ENCODE data around the gene NR1D2. TPM values are rescaled to one million over a fixed set of nuclear protein-coding genes. Genes with fewer than 3 reads are reported as not detected.

Gene NR1D2
- total RNA-seq, 2 donors from 2014 or later: 13.0 to 14.5 TPM

DNA sequence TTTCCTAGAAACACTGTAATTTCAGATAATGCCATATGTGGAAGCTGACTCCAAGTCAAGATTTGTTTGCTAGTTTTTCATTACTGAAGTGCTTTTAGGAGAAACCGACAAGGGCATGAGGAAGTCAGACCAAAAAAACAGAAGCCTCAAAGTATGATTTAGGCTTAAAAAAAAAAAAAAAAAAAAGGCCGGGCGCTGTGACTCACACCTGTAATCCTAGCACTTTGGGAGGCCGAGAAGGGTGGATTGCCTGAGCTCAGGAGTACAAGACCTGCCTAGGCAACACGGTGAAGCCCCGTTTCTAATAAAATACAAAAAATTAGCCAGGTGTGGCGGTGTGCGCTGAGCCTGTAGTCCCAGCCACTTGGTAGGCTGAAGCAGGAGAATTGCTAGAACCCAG is 16.6 kb upstream of the NR1D2 start:
- intact Hi-C loops (cut with DNase I): no loop called here
- no peaks in the 10 kb centered on the region for H3K9me3 ChIP-seq
- 55 to 65% methylated on average over 8 of the region's 8 CpGs for WGBS, 2 donors
- no peaks in the 10 kb centered on the region for H3K4me1 ChIP-seq
- DNase-seq (no peak), ATAC-seq (no peak)
- H3K27me3 ChIP-seq: no peaks in the 10 kb centered on the region
- no peaks in the 10 kb centered on the region for H3K36me3 ChIP-seq (replicated peaks in 1 of 2; ENCODE audit: insufficient read depth in 1 of 2, low read depth in 2 of 2)
- no peak for TF ChIP-seq POLR2A (IDR thresholded peaks at IDR 0.05)
- TF ChIP-seq, protein P1, sequence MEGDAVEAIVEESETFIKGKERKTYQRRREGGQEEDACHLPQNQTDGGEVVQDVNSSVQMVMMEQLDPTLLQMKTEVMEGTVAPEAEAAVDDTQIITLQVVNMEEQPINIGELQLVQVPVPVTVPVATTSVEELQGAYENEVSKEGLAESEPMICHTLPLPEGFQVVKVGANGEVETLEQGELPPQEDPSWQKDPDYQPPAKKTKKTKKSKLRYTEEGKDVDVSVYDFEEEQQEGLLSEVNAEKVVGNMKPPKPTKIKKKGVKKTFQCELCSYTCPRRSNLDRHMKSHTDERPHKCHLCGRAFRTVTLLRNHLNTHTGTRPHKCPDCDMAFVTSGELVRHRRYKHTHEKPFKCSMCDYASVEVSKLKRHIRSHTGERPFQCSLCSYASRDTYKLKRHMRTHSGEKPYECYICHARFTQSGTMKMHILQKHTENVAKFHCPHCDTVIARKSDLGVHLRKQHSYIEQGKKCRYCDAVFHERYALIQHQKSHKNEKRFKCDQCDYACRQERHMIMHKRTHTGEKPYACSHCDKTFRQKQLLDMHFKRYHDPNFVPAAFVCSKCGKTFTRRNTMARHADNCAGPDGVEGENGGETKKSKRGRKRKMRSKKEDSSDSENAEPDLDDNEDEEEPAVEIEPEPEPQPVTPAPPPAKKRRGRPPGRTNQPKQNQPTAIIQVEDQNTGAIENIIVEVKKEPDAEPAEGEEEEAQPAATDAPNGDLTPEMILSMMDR (IDR thresholded peaks at IDR 0.05): no peak
- H3K4me3 ChIP-seq: no peak overlapping the region
- H3K27ac ChIP-seq: no peak overlapping the region

DNA sequence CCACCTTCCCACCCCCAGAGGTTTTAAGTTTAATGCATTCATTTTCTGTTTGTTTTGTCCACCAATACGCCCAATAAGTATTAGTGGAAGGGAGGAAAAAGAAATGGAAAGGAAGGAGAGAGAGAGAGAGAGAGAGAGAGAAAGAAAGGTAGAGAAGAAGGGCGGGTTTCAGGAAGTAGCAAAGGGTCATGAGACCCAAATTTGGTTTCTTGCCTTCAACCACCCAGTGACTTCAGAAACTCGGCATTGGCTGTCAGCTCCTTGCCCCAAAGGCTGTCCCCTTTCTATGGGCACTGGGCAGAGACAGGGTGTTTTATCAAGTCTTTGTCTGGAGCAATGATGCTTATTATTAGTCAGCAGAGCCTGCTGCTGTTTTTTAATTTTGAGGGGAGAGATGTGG is 13.5 kb upstream of the NR1D2 start:
- Histone ChIP-seq H3K27ac (no peak overlapping the region), H3K27me3 (no peaks in the 10 kb centered on the region), H3K9me3 (peaks cover 0 to 5% (median 0%) of the 10 kb centered on the region in 3 donors), H3K36me3 (replicated peaks in 1 of 2; ENCODE audit: insufficient read depth in 1 of 2, low read depth in 2 of 2) (no peaks in the 10 kb centered on the region), H3K4me3 (no peak overlapping the region), H3K4me1 (no peaks in the 10 kb centered on the region)
- TF ChIP-seq POLR2A (IDR thresholded peaks at IDR 0.05): no peak
- TF ChIP-seq, protein P1 (IDR thresholded peaks at IDR 0.05): no peak
- DNase-seq: no peak
- intact Hi-C loops (cut with DNase I): no loop called here
- ATAC-seq: no peak
- 60 to 78% methylated on average over 3 of the region's 3 CpGs for WGBS, 2 donors

DNA sequence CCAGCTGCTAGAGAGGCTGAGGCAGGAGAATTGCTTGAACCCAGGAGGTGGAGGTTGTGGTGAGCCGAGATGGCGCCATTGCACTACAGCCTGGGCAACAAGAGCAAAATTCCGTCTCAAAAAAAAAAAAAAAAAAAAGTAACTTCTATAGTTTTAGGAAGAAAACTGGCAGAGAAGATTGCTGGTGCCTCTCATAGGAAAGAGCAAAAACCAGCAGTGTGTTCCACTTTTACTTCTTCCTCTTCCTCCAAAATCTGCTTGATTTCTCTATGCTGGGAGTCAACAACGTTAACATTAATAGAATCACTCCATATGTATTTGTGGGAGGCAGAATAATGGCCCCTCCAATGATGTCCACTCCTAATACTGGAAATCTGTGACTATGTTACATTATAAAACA is 12.5 kb upstream of the NR1D2 start:
- no peak overlapping the region for H3K4me3 ChIP-seq
- 68 to 70% methylated on average over 4 of the region's 4 CpGs for WGBS, 2 donors
- DNase-seq (no peak), ATAC-seq (no peak)
- H3K9me3 ChIP-seq: peaks cover 0 to 5% (median 0%) of the 10 kb centered on the region in 3 donors
- no peaks in the 10 kb centered on the region for H3K36me3 ChIP-seq (replicated peaks in 1 of 2; ENCODE audit: insufficient read depth in 1 of 2, low read depth in 2 of 2)
- H3K27me3 ChIP-seq: no peaks in the 10 kb centered on the region
- H3K27ac ChIP-seq: no peak overlapping the region
- H3K4me1 ChIP-seq: no peaks in the 10 kb centered on the region
- TF ChIP-seq, protein P1 (IDR thresholded peaks at IDR 0.05): no peak
- TF ChIP-seq POLR2A (IDR thresholded peaks at IDR 0.05): no peak
- intact Hi-C loops (cut with DNase I): no loop called here

DNA sequence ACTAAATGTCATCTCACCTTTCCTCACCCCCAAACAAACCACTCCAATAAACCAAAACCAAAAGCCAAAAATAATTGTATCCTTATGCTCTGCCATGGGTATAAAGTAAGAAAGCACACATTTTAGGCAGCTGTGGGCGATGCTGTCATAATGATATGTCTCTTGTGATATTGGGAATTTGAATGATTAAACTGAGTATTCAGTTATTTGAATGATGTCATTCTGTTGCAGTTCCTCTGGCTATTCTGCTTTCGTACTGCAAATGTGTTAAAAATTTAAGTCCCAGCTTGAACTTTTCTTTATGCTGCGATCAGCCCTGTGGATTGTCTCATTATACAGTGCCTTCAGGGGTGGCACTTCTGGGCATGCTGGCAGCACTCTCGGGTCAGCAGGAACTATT is 10.8 kb upstream of the NR1D2 start:
- DNase-seq (no peak), ATAC-seq (no peak)
- WGBS, 2 donors: 57 to 70% methylated on average over 4 of the region's 4 CpGs
- intact Hi-C loops (cut with DNase I): no loop called here
- Histone ChIP-seq H3K9me3 (peaks cover 0 to 5% (median 0%) of the 10 kb centered on the region in 3 donors), H3K4me3 (no peak overlapping the region), H3K4me1 (no peaks in the 10 kb centered on the region), H3K27me3 (no peaks in the 10 kb centered on the region), H3K27ac (no peak overlapping the region), H3K36me3 (replicated peaks in 1 of 2; ENCODE audit: insufficient read depth in 1 of 2, low read depth in 2 of 2) (no peaks in the 10 kb centered on the region)
- TF ChIP-seq POLR2A (IDR thresholded peaks at IDR 0.05): no peak
- TF ChIP-seq, protein P1 (IDR thresholded peaks at IDR 0.05): no peak

DNA sequence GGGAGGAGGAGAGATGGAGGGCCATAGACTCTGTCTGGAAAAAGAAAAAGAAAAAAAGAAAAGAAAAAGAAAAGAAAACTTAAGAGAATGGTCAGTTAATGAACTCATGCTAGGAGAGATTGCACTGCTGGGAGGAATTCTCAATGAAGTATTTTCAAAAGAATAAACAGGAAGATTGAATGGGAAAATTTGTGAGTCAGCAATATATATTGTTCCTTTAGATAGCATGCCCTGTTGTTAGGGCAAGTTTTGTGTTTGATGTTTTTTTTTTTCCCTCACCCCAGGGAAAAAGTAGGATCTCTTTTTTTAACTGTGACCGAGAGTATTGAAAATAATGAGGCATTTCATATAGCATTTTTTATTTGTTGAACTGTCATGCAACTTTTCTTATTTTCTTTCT is 7.8 kb upstream of the NR1D2 start:
- no peaks in the 10 kb centered on the region for H3K4me1 ChIP-seq
- ATAC-seq (no peak), DNase-seq (no peak)
- no peaks in the 10 kb centered on the region for H3K36me3 ChIP-seq (replicated peaks in 1 of 2; ENCODE audit: insufficient read depth in 1 of 2, low read depth in 2 of 2)
- H3K9me3 ChIP-seq: peaks cover 0 to 5% (median 0%) of the 10 kb centered on the region in 3 donors
- WGBS, 2 donors: 85 to 92% methylated on average over 1 of the region's 1 CpG
- no peak overlapping the region for H3K4me3 ChIP-seq
- intact Hi-C loops (cut with DNase I): no loop called here
- H3K27ac ChIP-seq: no peak overlapping the region
- TF ChIP-seq POLR2A (IDR thresholded peaks at IDR 0.05): no peak
- TF ChIP-seq, protein P1 (IDR thresholded peaks at IDR 0.05): no peak
- no peaks in the 10 kb centered on the region for H3K27me3 ChIP-seq
